GM23248 (cell line): ENCODE data around the gene PRPH2.
"Not testable (repeated sequence)": the region's sequence is repeated elsewhere in the genome, so short reads cannot be mapped to it uniquely, and the experiment has no call there.

Experiments used
- EZH2 ChIP-seq: fragments of 200-600 bp; sonication (generic); IDR thresholded peaks from 2 replicates; pipeline ENCODE4 v1.6.1; 2018; ENCODE audit warnings: antibody characterized with exemption, mild to moderate bottlenecking; ENCODE audit not compliant: insufficient read depth, poor library complexity, severe bottlenecking
- EZH2phosphoT487 ChIP-seq: fragments of 200-600 bp; sonication (generic); IDR thresholded peaks from 2 replicates; pipeline ENCODE4 v1.6.1; 2018; ENCODE audit warnings: antibody characterized with exemption, moderate library complexity, mild to moderate bottlenecking, low read depth; ENCODE audit not compliant: insufficient read depth

GRCh38 chr6:42674368-42674767 lies 48.0 kb downstream of the PRPH2 start:
- not testable (repeated sequence) for TF ChIP-seq EZH2, EZH2phosphoT487
